ENCODE results near the gene NTSR1. TPM values are rescaled to one million over a fixed set of nuclear protein-coding genes. Genes with fewer than 3 reads are reported as not detected.

NTSR1 gene
- total RNA-seq, 2 experiments from 2014 or later: 0.55 to 0.56 TPM

- Histone ChIP-seq H3K4me3 (ENCODE audit: low read length) (peak overlapping the region; percentile 81), H3K36me3 (ENCODE audit: insufficient read depth, low read length) (peaks cover 43% of the 10 kb centered on the region), H3K9me3 (ENCODE audit: control insufficient read depth in 1 of 2, insufficient read depth in 1 of 2, low read length in 2 of 2) (no peaks in the 10 kb centered on the region), H3K4me1 (ENCODE audit: insufficient read depth, low read length) (peaks cover 41% of the 10 kb centered on the region), H3K27ac (ENCODE audit: low read depth in 1 of 2, low read length in 2 of 2) (peak overlapping the region; percentile 15 to 59), H3K27me3 (ENCODE audit: control insufficient read depth in 1 of 2, insufficient read depth in 2 of 2, low read length in 2 of 2) (no peaks in the 10 kb centered on the region)
- ATAC-seq (ENCODE audit: poor library complexity): peak; percentile 37
- intact Hi-C loops (cut with DNase I, micrococcal nuclease): loop anchor here in 1 of 2 experiments (5.0 kb wide), 3 partner anchors 57 to 503 kb away; partner anchors contain the start of genes ADRM1, DIDO1 and TCFL5
- Mint-ChIP-seq H3K27ac (peak overlapping the region; percentile 74), H3K27me3 (peaks cover 4% of the 10 kb centered on the region), H3K4me1 (ENCODE audit: low read depth) (peaks cover 34% of the 10 kb centered on the region), H3K4me3 (peak overlapping the region; percentile 82), H3K36me3 (ENCODE audit: low read depth) (peaks cover 37% of the 10 kb centered on the region), H3K9me3 (no peaks in the 10 kb centered on the region)
- CTCF ChIA-PET: interaction anchor here (0.8 to 1.2 kb wide), 2 partner anchors 14 to 305 kb away, joined by 3 to 5 read pairs; no protein-coding TSS in a partner anchor
- POLR2A ChIA-PET: interaction anchor here (0.6 to 2.9 kb wide), 7 partner anchors 9 to 154 kb away, joined by 3 to 49 read pairs (median 3); partner anchors contain the start of genes GID8 and MRGBP
- peak in 4 of 14 experiments; percentile 27 to 56 (median 40) for DNase-seq
- no peak for TF ChIP-seq CTCF (IDR thresholded peaks at IDR 0.05)
These were observed 96.6 kb downstream of the NTSR1 start for GRCh38 chr20:62805155-62805710.

DNA sequence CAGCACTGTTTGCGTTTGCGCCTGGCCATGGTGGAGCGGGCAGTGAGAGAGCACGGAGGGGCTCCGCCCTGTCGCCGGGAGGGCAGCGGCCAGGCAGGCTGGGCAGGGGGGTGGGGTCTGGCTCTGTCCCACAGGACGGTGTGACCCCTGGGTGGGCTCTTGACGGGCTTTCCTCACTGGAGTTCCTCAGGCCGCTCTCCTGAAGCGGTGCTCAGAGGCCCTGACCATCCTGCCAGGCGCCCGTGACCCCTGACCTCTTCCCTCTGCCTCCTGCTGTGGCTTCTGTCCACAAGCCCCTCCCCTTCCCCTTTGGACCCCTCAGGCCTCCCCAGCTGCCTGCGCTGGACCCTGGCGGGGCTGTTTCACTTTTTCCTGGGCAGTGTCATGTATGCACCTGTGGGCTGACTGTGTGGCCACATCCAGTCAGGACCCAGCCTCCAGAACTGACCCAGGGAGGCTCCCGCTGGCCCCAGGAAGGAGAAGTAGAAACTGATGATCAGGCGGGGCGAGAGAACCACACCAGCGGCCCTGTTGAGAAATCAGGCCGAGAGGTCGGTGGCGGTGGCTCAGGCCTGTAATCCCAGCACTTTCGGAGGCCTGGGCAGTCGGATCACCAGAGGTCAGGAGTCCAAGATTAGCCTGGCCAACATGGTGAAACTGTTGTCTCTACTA lies 97.2 kb downstream of the NTSR1 start:
- Mint-ChIP-seq H3K36me3 (ENCODE audit: low read depth) (peaks cover 33% of the 10 kb centered on the region), H3K27me3 (peaks cover 4% of the 10 kb centered on the region), H3K9me3 (no peaks in the 10 kb centered on the region), H3K4me3 (peak overlapping the region; percentile 82), H3K4me1 (ENCODE audit: low read depth) (peaks cover 34% of the 10 kb centered on the region), H3K27ac (peak overlapping the region; percentile 74)
- TF ChIP-seq CTCF (IDR thresholded peaks at IDR 0.05): no peak
- H3K9me3 ChIP-seq (ENCODE audit: control insufficient read depth in 1 of 2, insufficient read depth in 1 of 2, low read length in 2 of 2): no peaks in the 10 kb centered on the region
- intact Hi-C loops (cut with DNase I, micrococcal nuclease): loop anchor here in 1 of 2 experiments (5.0 kb wide), 3 partner anchors 56 to 504 kb away; partner anchors contain the start of genes ADRM1, DIDO1 and TCFL5
- no peaks in the 10 kb centered on the region for H3K27me3 ChIP-seq (ENCODE audit: control insufficient read depth in 1 of 2, insufficient read depth in 2 of 2, low read length in 2 of 2)
- ATAC-seq (ENCODE audit: poor library complexity) (no peak), DNase-seq (peak in 1 of 14 experiments; percentile 52)
- ChIA-PET POLR2A (interaction anchor here (0.6 to 4.3 kb wide), 4 partner anchors 11 to 155 kb away, joined by 3 to 49 read pairs (median 22); partner anchors contain the start of gene MRGBP), CTCF (interaction anchor here (1.2 kb wide), 1 partner anchor 15 kb away, joined by 3 read pairs; no protein-coding TSS in a partner anchor)
- H3K36me3 ChIP-seq (ENCODE audit: insufficient read depth, low read length): peaks cover 45% of the 10 kb centered on the region
- H3K4me3 ChIP-seq (ENCODE audit: low read length): peak overlapping the region; percentile 81
- H3K27ac ChIP-seq (ENCODE audit: low read depth in 1 of 2, low read length in 2 of 2): peak overlapping the region; percentile 7 to 15
- H3K4me1 ChIP-seq (ENCODE audit: insufficient read depth, low read length): peaks cover 41% of the 10 kb centered on the region

DNA sequence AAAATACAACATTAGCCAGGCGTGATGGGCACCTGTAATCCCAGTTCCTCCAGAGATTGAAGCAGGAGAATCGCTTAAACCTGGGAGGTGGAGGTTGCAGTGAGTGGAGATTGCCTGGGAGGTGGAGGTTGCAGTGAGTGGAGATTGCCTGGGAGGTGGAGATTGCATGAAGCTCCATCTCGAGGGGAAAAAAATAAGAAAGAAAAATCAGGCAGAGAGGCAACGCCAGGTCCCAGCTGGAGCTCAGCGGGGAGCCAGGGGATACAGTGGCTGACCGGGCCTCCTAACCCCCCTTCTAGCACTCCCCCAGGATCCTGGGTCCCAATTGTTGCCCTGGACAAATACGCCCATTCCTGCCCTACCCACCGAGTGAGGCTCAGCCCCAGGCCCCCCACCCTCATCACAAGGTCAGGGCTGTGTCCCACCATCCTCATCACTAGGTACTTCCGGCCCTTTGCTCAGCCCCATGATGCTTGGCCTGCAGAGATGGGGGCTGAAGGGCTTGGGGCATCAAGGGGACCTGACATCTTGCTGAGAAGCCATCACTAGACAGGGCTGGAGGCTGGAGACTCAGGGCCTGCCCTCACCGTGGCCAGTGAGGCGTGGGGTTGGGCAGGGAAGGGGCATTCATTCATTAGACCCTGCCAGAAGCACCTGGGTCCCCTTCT lies 97.9 kb downstream of the NTSR1 start:
- no peaks in the 10 kb centered on the region for H3K9me3 Mint-ChIP-seq
- H3K36me3 Mint-ChIP-seq (ENCODE audit: low read depth): peaks cover 33% of the 10 kb centered on the region
- no peak for DNase-seq
- Histone ChIP-seq H3K27ac (ENCODE audit: low read depth in 1 of 2, low read length in 2 of 2) (peak overlapping the region in 1 of 2 donors; percentile 7), H3K9me3 (ENCODE audit: control insufficient read depth in 1 of 2, insufficient read depth in 1 of 2, low read length in 2 of 2) (no peaks in the 10 kb centered on the region), H3K27me3 (ENCODE audit: control insufficient read depth in 1 of 2, insufficient read depth in 2 of 2, low read length in 2 of 2) (no peaks in the 10 kb centered on the region), H3K4me1 (ENCODE audit: insufficient read depth, low read length) (peaks cover 41% of the 10 kb centered on the region), H3K4me3 (ENCODE audit: low read length) (peak overlapping the region; percentile 81), H3K36me3 (ENCODE audit: insufficient read depth, low read length) (peaks cover 47% of the 10 kb centered on the region)
- peaks cover 34% of the 10 kb centered on the region for H3K4me1 Mint-ChIP-seq (ENCODE audit: low read depth)
- CTCF ChIA-PET: interaction anchor here (1.2 kb wide), 1 partner anchor 16 kb away, joined by 3 read pairs; no protein-coding TSS in a partner anchor
- peak overlapping the region; percentile 82 for H3K4me3 Mint-ChIP-seq
- no peak for ATAC-seq (ENCODE audit: poor library complexity)
- peak overlapping the region; percentile 74 for H3K27ac Mint-ChIP-seq
- POLR2A ChIA-PET: interaction anchor here (4.3 kb wide), 1 partner anchor 12 kb away, joined by 40 read pairs; the partner anchor contains the start of gene MRGBP
- H3K27me3 Mint-ChIP-seq: peaks cover 4% of the 10 kb centered on the region
- TF ChIP-seq CTCF (IDR thresholded peaks at IDR 0.05): no peak
- intact Hi-C loops (cut with DNase I, micrococcal nuclease): loop anchor here in 1 of 2 experiments (5.0 kb wide), 3 partner anchors 56 to 504 kb away; partner anchors contain the start of genes ADRM1, DIDO1 and TCFL5

Measured in CD4-positive, alpha-beta T cell (primary cell).